Stomach (tissue), 9 donors: Measurements from ENCODE around the gene AGPAT2. TPM values are rescaled to one million over a fixed set of nuclear protein-coding genes. Genes with fewer than 3 reads are reported as not detected.
A peak's percentile ranks its signal among the peaks of the same experiment; 100 is the strongest.
"Not testable (repeated sequence)": the region's sequence is repeated elsewhere in the genome, so short reads cannot be mapped to it uniquely, and the experiment has no call there.

ENCODE experiments used
- DNase-seq, 2 donors: peaks; one replicate each; pipeline versions ENCODE4 v3.0.0 to v3.0.0-alpha.2; 2013 to 2019
- H3K27ac ChIP-seq, 5 donors: fragments of 200-600 bp in 4 of 5; sonication (generic) in 4 of 5; one replicate each; pipeline ENCODE4 v1.5.1; 2013 to 2019; ENCODE audit warnings: mild to moderate bottlenecking in 1 of 5, moderate library complexity in 1 of 5
- H3K27me3 ChIP-seq, 3 donors: fragments of 200-600 bp; sonication (generic); one replicate each; pipeline ENCODE4 v1.5.1; 2017 to 2019; ENCODE audit warnings: mixed run types in 1 of 3
- H3K36me3 ChIP-seq, 4 donors: fragments of 200-600 bp; sonication (generic); 1 replicate in 3 of 4; 2 replicates in 1 of 4; pipeline ENCODE4 v1.5.1; 2016 to 2019
- H3K4me1 ChIP-seq, 4 donors: fragments of 200-600 bp; sonication (generic); one replicate each; pipeline ENCODE4 v1.5.1; 2016 to 2019
- H3K4me3 ChIP-seq, 4 donors: fragments of 200-600 bp; sonication (generic) in 3 of 4; one replicate each; pipeline ENCODE4 v1.5.1; 2016 to 2019; ENCODE audit warnings: mild to moderate bottlenecking in 1 of 4
- H3K9me3 ChIP-seq, 4 donors: fragments of 200-600 bp; sonication (generic); one replicate each; pipeline ENCODE4 v1.5.1; 2016 to 2019
- CTCF ChIP-seq, 7 experiments: fragments of 450-650 bp in 4 of 7; fragments of 200-600 bp in 3 of 7; sonication (generic) in 3 of 7; IDR thresholded peaks; one replicate each; pipeline ENCODE4 v1.5.1; 2016 to 2019; ENCODE audit warnings: antibody characterized with exemption in 7 of 7, control low read depth in 2 of 7, mild to moderate bottlenecking in 1 of 7
- EP300 ChIP-seq: sonication (generic); formaldehyde crosslinking; IDR thresholded peaks from one replicate; pipeline ENCODE4 v1.6.1; 2017; ENCODE audit warnings: antibody characterized with exemption
- POLR2A ChIP-seq, 4 donors: fragments of 450-650 bp; IDR thresholded peaks; one replicate each; pipeline ENCODE4 v1.6.1; 2016; ENCODE audit warnings: antibody characterized with exemption in 4 of 4, control low read depth in 2 of 4, mild to moderate bottlenecking in 1 of 4, moderate library complexity in 1 of 4
- POLR2AphosphoS5 ChIP-seq, 3 donors: sonication (generic); formaldehyde crosslinking; IDR thresholded peaks; one replicate each; pipeline ENCODE4 v1.6.1; 2016; ENCODE audit warnings: antibody characterized with exemption in 3 of 3
- WGBS, 5 donors: extraction: QIAGEN DNeasy Blood & Tissue Kit in 3 of 5; methylation state at CpG; one replicate each; pipeline versions ENCODE4 v1.1.5 to v1.1.7; 2013 to 2018; 5-methylcytosine and 5-hydroxymethylcytosine counted together
- intact Hi-C: fragments of 100-400 bp; cut with DNase I; formaldehyde crosslinking; loops from one replicate; pipeline ENCODE4 v1.15.1; 2023; ENCODE audit warnings: low total_unique reads
- polyA plus RNA-seq, 3 donors: library from polyadenylated mRNA; stranded (reverse); fragments of 200-250 nt; gene quantifications; one replicate each; pipeline ENCODE4 v1.2.3, GENCODE V29; 2013
- total RNA-seq, 5 donors: library from RNA; depleted of rRNA; stranded (reverse); fragments of >200 nt; gene quantifications; one replicate each; pipeline versions ENCODE4 v1.1.0 to v1.2.3, GENCODE V29; 2014 to 2016
- donor health status: healthy with polysubstance abuse.
- donor health status: Bipolar disorder and iron deficiency.
- donor health status: healthy.

AGPAT2 gene
- total and polyA plus RNA-seq, 8 donors = 32.7 to 135 (median 72.0) TPM

GRCh38 chr9:136642439-136642921 is 44.8 kb downstream of the AGPAT2 start:
- no peaks in the 10 kb centered on the region for H3K36me3 ChIP-seq
- no peaks in the 10 kb centered on the region for H3K9me3 ChIP-seq
- intact Hi-C loops = no loop called here
- peaks cover 25 to 36% (median 29%) of the 10 kb centered on the region in 4 donors for H3K4me1 ChIP-seq
- no peak overlapping the region for H3K4me3 ChIP-seq
- 60 to 72% (median 67%) methylated on average over 7 of the region's 7 CpGs for WGBS, 5 donors
- peak overlapping the region in 1 of 5 donors; percentile 33 for H3K27ac ChIP-seq
- peaks cover 3 to 43% (median 21%) of the 10 kb centered on the region in 3 donors for H3K27me3 ChIP-seq
- DNase-seq = peak in 1 of 2 donors; percentile 39
- TF ChIP-seq POLR2AphosphoS5 (IDR thresholded peaks at IDR 0.05) = no peak
- TF ChIP-seq EP300 = no peak
- no peak for TF ChIP-seq POLR2A (IDR thresholded peaks at IDR 0.05)
- TF ChIP-seq CTCF (IDR thresholded peaks at IDR 0.05) = no peak

GRCh38 chr9:136640171-136641111 is 46.8 kb downstream of the AGPAT2 start:
- H3K4me1 ChIP-seq = peaks cover 14 to 20% (median 16%) of the 10 kb centered on the region in 4 donors
- no peak overlapping the region for H3K4me3 ChIP-seq
- no peaks in the 10 kb centered on the region for H3K36me3 ChIP-seq
- H3K27ac ChIP-seq = no peak overlapping the region
- DNase-seq = peak in 1 of 2 donors; percentile 40
- H3K27me3 ChIP-seq = peaks cover 3 to 29% (median 11%) of the 10 kb centered on the region in 3 donors
- TF ChIP-seq POLR2A (IDR thresholded peaks at IDR 0.05) = no peak
- no peak for TF ChIP-seq CTCF (IDR thresholded peaks at IDR 0.05)
- TF ChIP-seq POLR2AphosphoS5 (IDR thresholded peaks at IDR 0.05) = no peak
- TF ChIP-seq EP300 = no peak
- H3K9me3 ChIP-seq = no peaks in the 10 kb centered on the region
- WGBS, 5 donors = 71 to 77% (median 75%) methylated on average over 26 to 32 of the region's 32 CpGs
- intact Hi-C loops = no loop called here

GRCh38 chr9:136634904-136635303 is 52.4 kb downstream of the AGPAT2 start:
- Histone ChIP-seq H3K9me3 (no peaks in the 10 kb centered on the region), H3K27me3 (peaks cover 0 to 23% (median 0%) of the 10 kb centered on the region in 3 donors), H3K27ac (no peak overlapping the region), H3K4me3 (no peak overlapping the region), H3K4me1 (peaks cover 8 to 20% (median 17%) of the 10 kb centered on the region in 4 donors), H3K36me3 (no peaks in the 10 kb centered on the region)
- 77 to 88% (median 83%) methylated on average over 11 of the region's 11 CpGs for WGBS, 5 donors
- no peak for DNase-seq
- intact Hi-C loops = no loop called here
- no peak for TF ChIP-seq POLR2AphosphoS5 (IDR thresholded peaks at IDR 0.05)
- no peak for TF ChIP-seq CTCF (IDR thresholded peaks at IDR 0.05)

- H3K9me3 ChIP-seq, intact Hi-C loops, H3K4me3 ChIP-seq, H3K36me3 ChIP-seq, H3K27ac ChIP-seq: not testable (repeated sequence)
- H3K27me3 ChIP-seq = peaks cover 0 to 41% (median 7%) of the 10 kb centered on the region in 3 donors
- 74 to 83% (median 76%) methylated on average over 31 to 36 of the region's 36 CpGs for WGBS, 5 donors
- H3K4me1 ChIP-seq = peaks cover 12 to 41% (median 38%) of the 10 kb centered on the region in 4 donors
- peak in 1 of 2 donors; percentile 16 for DNase-seq
These were observed 54.7 kb downstream of the AGPAT2 start for GRCh38 chr9:136632491-136633106.

- H3K9me3 ChIP-seq, H3K4me3 ChIP-seq, H3K27ac ChIP-seq, DNase-seq, intact Hi-C loops, H3K36me3 ChIP-seq: not testable (repeated sequence)
- Histone ChIP-seq H3K27me3 (peaks cover 0 to 43% (median 7%) of the 10 kb centered on the region in 3 donors), H3K4me1 (peaks cover 17 to 46% (median 43%) of the 10 kb centered on the region in 4 donors)
- 48 to 67% (median 54%) methylated on average over 7 to 13 of the region's 13 CpGs for WGBS, 5 donors
These were observed 55.2 kb downstream of the AGPAT2 start for GRCh38 chr9:136632072-136632471.
